Epithelial cell of esophagus (primary cell): Measurements from ENCODE around the gene TUBGCP3.
"Not testable (repeated sequence)": the region's sequence is repeated elsewhere in the genome, so short reads cannot be mapped to it uniquely, and the experiment has no call there.

Experiments used
- DNase-seq: peaks from one replicate; pipeline ENCODE4 v3.0.0; 2010; ENCODE audit warnings: low read depth
- H3K4me3 ChIP-seq: 2 replicates; pipeline ENCODE4 v1.5.1; 2011; ENCODE audit warnings: mild to moderate bottlenecking, low read length, control low read depth
- CTCF ChIP-seq: IDR thresholded peaks from 2 replicates; pipeline ENCODE4 v1.5.1; 2011; ENCODE audit warnings: low read depth, mild to moderate bottlenecking, low read length, control low read depth, inconsistent platforms; ENCODE audit not compliant: insufficient read depth; ENCODE audit errors: missing control alignments

TUBGCP3 gene

DNA sequence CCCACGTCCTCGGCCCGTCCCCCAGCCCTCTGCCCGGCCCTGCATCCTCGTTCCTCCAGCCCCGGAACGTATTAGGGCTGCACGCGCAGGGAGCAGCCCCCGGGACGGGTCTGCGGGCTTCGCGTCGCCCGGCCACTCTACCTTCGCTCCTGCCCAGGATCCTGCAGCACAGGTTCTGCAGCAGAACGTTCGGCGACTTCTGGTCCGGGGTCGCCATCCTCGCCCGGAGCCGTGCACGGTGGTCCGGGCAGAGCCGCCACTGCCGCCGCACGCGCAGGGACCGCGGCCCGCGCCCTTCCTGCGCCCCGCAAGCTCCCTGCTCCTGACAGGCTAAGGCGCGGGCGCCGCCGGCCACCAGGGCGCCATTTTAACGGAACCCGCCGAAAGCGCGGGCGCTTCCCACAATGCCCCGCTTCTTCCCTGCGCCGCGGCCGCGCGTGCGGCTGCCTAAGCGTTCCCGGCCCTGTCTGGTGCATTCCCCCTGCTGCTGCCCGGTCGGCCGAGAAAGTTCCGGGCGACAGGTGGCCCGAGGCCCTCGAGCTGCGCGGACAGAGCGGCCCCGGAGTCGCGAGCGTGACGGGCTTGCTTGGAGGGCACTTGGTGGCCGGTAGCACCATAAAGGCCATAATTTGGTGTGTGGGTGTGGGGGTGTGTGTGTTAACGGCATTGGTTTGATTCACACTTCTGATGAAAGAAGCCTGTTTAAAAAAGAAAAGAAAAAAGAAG lies at the start of gene TUBGCP3:
TSS of gene TUBGCP3 (minus strand) at position 390 of the 726 bp plus-strand sequence. CDS start at position 217, 173 bp downstream.
- H3K4me3 ChIP-seq = peak within 1 kb of the TSS; percentile 86
- peak; percentile 82 for DNase-seq
- no peak for TF ChIP-seq CTCF

GRCh38 chr13:112637017-112637801 lies 49.3 kb upstream of the TUBGCP3 start:
- DNase-seq = no peak
- no peak for TF ChIP-seq CTCF

DNA sequence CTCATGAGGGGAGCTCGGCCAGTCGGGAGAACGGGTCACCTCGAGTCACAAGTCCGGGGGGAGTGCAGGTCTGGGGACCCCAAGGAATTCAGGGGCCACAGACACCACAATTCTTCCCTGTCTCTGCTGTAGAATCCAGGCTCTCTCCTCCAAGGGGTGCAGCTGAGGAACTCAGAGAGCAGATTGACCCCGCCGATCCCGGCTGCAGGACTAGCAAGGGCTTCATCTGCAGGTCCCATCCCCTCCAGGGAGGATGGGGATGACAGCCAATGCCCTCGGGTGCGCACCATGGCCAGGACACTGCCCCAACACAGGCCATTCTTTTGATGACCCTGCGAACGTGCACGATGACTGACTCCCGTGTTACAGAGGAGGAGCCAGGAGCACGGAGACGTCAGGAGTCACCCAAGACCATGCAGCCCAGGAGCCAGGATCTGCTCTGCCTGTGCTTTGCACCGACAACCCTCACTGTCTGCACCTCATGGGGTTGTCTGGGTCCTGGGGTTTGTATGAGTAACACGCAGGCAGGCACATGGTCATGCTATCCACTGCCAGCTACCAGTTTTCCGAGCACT lies 48.5 kb upstream of the TUBGCP3 start:
- no peak for TF ChIP-seq CTCF
- no peak overlapping the region for H3K4me3 ChIP-seq
- DNase-seq = no peak

More at GRCh38 chr13:112637017-112637801, 49.3 kb upstream of the TUBGCP3 start:
- no peak overlapping the region for H3K4me3 ChIP-seq

DNA sequence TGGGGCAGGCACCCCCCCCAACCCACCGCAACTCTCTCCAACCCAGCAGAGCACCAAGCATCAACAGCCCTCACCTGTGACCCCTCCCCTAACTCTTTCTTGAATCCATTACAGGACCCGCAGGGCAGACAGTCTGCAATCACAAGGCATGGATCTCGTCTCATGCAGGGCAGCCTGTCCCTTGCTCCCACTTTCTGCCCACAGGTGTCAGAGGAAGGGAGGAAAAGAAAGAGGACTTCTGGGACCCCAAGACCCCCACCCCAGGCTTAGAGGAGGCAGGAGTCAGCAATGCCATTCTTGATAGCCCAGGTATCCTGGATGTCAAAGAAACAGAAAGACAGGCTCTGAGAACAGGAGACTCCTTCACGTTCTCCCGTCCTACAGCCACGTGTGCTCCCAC lies 47.4 kb upstream of the TUBGCP3 start:
- no peak for DNase-seq
- TF ChIP-seq CTCF = no peak
- no peak overlapping the region for H3K4me3 ChIP-seq

- no peak for DNase-seq
- TF ChIP-seq CTCF = no peak
- H3K4me3 ChIP-seq = no peak overlapping the region
These were observed 46.1 kb upstream of the TUBGCP3 start for GRCh38 chr13:112634102-112634501.

DNA sequence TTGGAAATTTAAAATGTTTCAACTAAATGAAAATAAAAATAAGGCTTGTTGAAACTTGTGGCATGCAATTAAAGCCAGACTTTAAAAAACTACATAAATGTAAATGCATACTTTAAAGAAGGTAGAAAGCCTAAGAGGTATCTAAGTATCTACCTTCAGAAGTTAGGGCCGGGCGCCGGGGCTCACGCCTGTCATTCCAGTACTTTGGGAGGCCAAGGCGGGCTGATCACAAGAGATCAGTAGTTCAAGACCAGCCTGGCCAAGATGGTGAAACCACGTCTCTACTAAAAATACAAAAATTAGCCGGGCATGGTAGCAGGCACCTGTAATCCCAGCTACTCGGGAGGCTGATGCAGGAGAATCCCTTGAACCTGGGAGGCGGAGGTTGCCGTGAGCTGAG lies 42.3 kb upstream of the TUBGCP3 start:
- not testable (repeated sequence) for DNase-seq, H3K4me3 ChIP-seq

GRCh38 chr13:112629161-112629560 lies 41.2 kb upstream of the TUBGCP3 start:
- DNase-seq = no peak
- no peak for TF ChIP-seq CTCF
- no peak overlapping the region for H3K4me3 ChIP-seq

- not testable (repeated sequence) for H3K4me3 ChIP-seq, DNase-seq
These were observed 39.7 kb upstream of the TUBGCP3 start for GRCh38 chr13:112627613-112628012.
